Measurements from ENCODE around the gene CDKN2AIP. TPM values are rescaled to one million over a fixed set of nuclear protein-coding genes. Genes with fewer than 3 reads are reported as not detected.

Gene CDKN2AIP
- total and polyA plus RNA-seq, 8 donors, result 11.0 to 44.3 (median 22.3) TPM

DNA sequence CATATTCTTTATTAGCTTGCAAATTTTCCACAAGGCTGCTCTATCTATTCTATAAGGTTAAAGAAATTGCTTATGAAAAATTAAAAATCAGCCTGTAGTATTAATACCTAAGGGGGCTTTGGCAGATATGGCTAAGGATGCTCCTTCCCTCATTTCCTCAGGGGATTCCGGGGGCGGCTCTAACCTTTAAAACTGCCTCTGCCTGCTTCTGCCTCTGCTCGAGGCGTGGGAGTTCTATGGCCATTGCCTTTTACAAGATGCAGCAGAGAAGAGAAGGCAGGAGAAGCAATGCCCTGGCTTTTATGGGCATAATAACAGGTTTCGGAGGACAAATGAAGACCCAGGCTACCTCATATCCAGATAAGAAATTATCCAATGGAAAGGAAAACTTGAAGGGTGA is 8.6 kb upstream of the CDKN2AIP start:
- Histone ChIP-seq H3K4me3 (no peak overlapping the region), H3K9me3 (no peaks in the 10 kb centered on the region), H3K4me1 (peaks cover 0 to 13% (median 4%) of the 10 kb centered on the region in 4 donors), H3K36me3 (no peaks in the 10 kb centered on the region), H3K27me3 (no peaks in the 10 kb centered on the region), H3K27ac (no peak overlapping the region)
- DNase-seq, result no peak
- TF ChIP-seq EP300 (IDR thresholded peaks at IDR 0.05) (no peak), CTCF (IDR thresholded peaks at IDR 0.05) (no peak), POLR2A (IDR thresholded peaks at IDR 0.05) (no peak), POLR2AphosphoS5 (IDR thresholded peaks at IDR 0.05) (no peak)
- 73 to 89% (median 83%) methylated on average over 5 of the region's 5 CpGs for WGBS, 5 donors
- intact Hi-C loops (cut with DNase I; ENCODE audit: low total_unique reads), result no loop called here

DNA sequence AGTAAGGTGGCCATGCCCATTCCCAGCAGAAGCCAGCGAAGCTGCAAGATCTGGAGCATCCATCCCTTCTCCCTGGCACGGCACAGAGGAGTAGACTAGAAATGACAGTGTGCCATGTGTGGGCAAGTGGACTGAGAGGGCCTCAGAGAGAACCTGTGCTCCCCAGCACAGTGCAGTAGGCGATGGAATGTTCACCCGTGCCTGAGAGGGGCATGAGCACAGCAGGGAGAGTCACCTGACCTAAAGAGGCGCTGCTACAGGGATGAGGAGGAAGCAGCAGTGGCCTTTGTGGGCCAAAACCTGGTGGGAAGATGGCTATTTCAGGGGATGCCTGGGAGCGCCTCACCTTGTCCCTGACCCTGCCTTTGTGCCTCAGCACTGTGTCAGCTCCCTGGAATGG is 8.0 kb upstream of the CDKN2AIP start:
- TF ChIP-seq POLR2A (IDR thresholded peaks at IDR 0.05), result no peak
- TF ChIP-seq POLR2AphosphoS5 (IDR thresholded peaks at IDR 0.05), result no peak
- WGBS, 5 donors, result 76 to 89% (median 87%) methylated on average over 3 to 6 of the region's 6 CpGs
- Histone ChIP-seq H3K4me3 (no peak overlapping the region), H3K9me3 (no peaks in the 10 kb centered on the region), H3K27ac (no peak overlapping the region), H3K27me3 (no peaks in the 10 kb centered on the region), H3K36me3 (no peaks in the 10 kb centered on the region), H3K4me1 (peaks cover 0 to 9% (median under 1%) of the 10 kb centered on the region in 4 donors)
- intact Hi-C loops (cut with DNase I; ENCODE audit: low total_unique reads), result no loop called here
- DNase-seq, result no peak

DNA sequence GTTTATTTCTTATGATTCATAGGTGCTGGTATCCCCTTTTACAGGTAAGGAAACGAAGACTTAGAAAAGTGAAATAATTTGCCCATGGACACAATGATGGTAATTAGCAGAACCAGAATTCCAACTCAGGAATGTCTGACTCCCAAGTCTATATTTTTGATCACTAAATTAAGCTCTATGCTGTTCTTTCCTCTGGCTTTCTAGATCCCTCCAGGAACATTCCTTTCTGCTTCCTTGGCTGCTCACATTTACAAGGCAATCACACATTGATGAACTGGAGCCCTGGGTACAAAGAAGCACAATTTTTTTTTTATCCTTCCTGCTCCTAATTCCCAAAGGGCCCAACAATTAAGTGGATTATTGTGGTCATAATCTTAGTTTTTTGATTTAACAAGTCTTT is 7.0 kb upstream of the CDKN2AIP start:
- Histone ChIP-seq H3K9me3 (no peaks in the 10 kb centered on the region), H3K4me3 (no peak overlapping the region), H3K27me3 (no peaks in the 10 kb centered on the region), H3K27ac (peak overlapping the region; percentile 76 to 90 (median 86)), H3K4me1 (peaks cover 0 to 14% (median under 1%) of the 10 kb centered on the region in 4 donors), H3K36me3 (no peaks in the 10 kb centered on the region)
- TF ChIP-seq POLR2A (IDR thresholded peaks at IDR 0.05) (no peak), CTCF (IDR thresholded peaks at IDR 0.05) (no peak), EP300 (IDR thresholded peaks at IDR 0.05) (no peak), POLR2AphosphoS5 (IDR thresholded peaks at IDR 0.05) (no peak)
- WGBS, 5 donors, result 85 to 95% (median 92%) methylated on average over 1 of the region's 1 CpG
- DNase-seq, result no peak
- intact Hi-C loops (cut with DNase I; ENCODE audit: low total_unique reads), result no loop called here

DNA sequence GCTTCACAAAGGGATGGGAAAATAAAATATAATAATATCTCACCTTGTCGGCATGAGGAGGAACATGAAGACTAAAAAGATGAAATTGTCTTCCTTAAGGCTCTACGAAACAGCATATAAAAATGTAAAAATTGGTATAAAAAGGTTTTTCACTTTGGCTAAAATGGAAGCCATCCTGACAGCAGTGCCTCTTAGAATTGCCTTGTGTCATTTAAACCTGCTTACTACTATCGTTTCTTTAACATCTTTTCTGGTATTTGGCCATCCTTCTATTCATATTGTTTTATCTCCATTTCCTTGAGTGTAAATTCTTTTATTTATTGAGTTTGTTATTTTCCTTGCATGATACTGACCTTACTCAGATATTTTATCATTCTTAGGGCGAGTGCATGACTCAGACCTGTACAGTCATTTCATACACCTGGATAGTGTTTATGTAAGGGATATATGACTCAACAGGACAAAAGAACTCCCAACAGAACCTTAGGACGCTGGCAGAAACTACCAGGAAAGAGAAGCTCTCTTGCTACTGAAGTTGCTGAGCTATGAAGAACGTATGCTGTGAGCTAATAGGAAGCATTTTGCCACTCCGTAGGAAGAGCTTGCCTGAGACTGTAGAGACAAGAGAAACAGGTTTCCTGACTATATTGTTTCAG is 5.8 kb upstream of the CDKN2AIP start:
- no peaks in the 10 kb centered on the region for H3K27me3 ChIP-seq
- peaks cover 0 to 25% (median 6%) of the 10 kb centered on the region in 4 donors for H3K4me1 ChIP-seq
- H3K36me3 ChIP-seq, result no peaks in the 10 kb centered on the region
- WGBS, 5 donors, result 30 to 49% (median 38%) methylated on average over 7 of the region's 7 CpGs
- H3K9me3 ChIP-seq, result no peaks in the 10 kb centered on the region
- TF ChIP-seq POLR2AphosphoS5 (IDR thresholded peaks at IDR 0.05) (peak in 2 of 3 donors; percentile 85 to 91), CTCF (IDR thresholded peaks at IDR 0.05) (no peak)
- intact Hi-C loops (cut with DNase I; ENCODE audit: low total_unique reads), result no loop called here
- H3K27ac ChIP-seq, result peak overlapping the region; percentile 76 to 90 (median 86)
- DNase-seq, result peak; percentile 63 to 86
- H3K4me3 ChIP-seq, result no peak overlapping the region

GRCh38 chr4:183441276-183441675 is 3.2 kb upstream of the CDKN2AIP start:
- no peak for TF ChIP-seq CTCF (IDR thresholded peaks at IDR 0.05)
- no peak for TF ChIP-seq POLR2AphosphoS5 (IDR thresholded peaks at IDR 0.05)
- no peak for TF ChIP-seq POLR2A (IDR thresholded peaks at IDR 0.05)
- no peak for TF ChIP-seq EP300 (IDR thresholded peaks at IDR 0.05)
- Histone ChIP-seq H3K4me3 (no peak overlapping the region), H3K36me3 (peaks cover 4 to 6% (median 5%) of the 10 kb centered on the region in 4 donors), H3K9me3 (no peaks in the 10 kb centered on the region), H3K4me1 (peaks cover 8 to 38% (median 16%) of the 10 kb centered on the region in 4 donors), H3K27me3 (no peaks in the 10 kb centered on the region), H3K27ac (peak overlapping the region in 2 of 5 donors; percentile 1 to 14)
- WGBS, 5 donors, result 67 to 79% (median 74%) methylated on average over 1 of the region's 1 CpG
- DNase-seq, result no peak
- intact Hi-C loops (cut with DNase I; ENCODE audit: low total_unique reads), result no loop called here

All from stomach (tissue), 9 donors.